Forelimb muscle (tissue), 1 donor: Measurements from ENCODE around the gene HHLA2. TPM values are rescaled to one million over a fixed set of nuclear protein-coding genes. Genes with fewer than 3 reads are reported as not detected.

Source experiments
- DNase-seq: peaks from one replicate; pipeline ENCODE4 v3.0.0-alpha.2; 2013; ENCODE audit warnings: low read depth
- polyA plus RNA-seq: library from polyadenylated mRNA; unstranded; fragments of 120-200 nt; gene quantifications from one replicate; pipeline ENCODE4 v1.2.1, GENCODE V29; 2013; ENCODE audit not compliant: insufficient read length

Gene HHLA2
- polyA plus RNA-seq, 1 donor, result not detected

- no peak for DNase-seq
Observed at GRCh38 chr3:108393128-108393900, 97.0 kb downstream of the HHLA2 start.

- no peak for DNase-seq
Observed at GRCh38 chr3:108394016-108394415, 97.7 kb downstream of the HHLA2 start.

GRCh38 chr3:108394563-108394962 lies 98.2 kb downstream of the HHLA2 start:
- no peak for DNase-seq

- no peak for DNase-seq
Observed at GRCh38 chr3:108396336-108396735, 100.0 kb downstream of the HHLA2 start.

- DNase-seq, result no peak
Observed at GRCh38 chr3:108398510-108398909, 102.2 kb downstream of the HHLA2 start.

- DNase-seq, result no peak
Observed at GRCh38 chr3:108401836-108402235, 105.5 kb downstream of the HHLA2 start.

DNA sequence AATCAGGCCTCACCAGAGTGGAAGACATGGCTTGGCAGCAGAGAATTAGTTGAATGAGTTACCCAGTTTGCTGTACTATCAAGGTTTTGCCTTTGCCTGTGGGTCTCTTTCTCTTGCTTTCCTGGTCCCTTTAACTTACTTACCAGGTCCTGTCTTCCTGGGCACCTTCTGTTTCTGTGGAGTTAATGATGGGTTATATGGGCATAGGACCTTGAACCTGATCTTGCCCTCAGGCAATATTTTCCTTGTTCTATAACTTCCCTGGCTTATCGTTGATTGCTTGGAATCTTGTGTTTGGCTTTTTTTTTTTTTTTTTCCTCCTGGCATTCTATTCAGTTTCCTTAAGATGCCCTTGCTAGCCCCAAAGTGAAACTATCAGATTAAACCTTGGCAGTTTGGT lies 106.8 kb downstream of the HHLA2 start:
- no peak for DNase-seq

GRCh38 chr3:108403686-108404345 lies 107.5 kb downstream of the HHLA2 start:
- DNase-seq, result no peak

GRCh38 chr3:108404368-108404767 lies 108.0 kb downstream of the HHLA2 start:
- DNase-seq, result no peak

DNA sequence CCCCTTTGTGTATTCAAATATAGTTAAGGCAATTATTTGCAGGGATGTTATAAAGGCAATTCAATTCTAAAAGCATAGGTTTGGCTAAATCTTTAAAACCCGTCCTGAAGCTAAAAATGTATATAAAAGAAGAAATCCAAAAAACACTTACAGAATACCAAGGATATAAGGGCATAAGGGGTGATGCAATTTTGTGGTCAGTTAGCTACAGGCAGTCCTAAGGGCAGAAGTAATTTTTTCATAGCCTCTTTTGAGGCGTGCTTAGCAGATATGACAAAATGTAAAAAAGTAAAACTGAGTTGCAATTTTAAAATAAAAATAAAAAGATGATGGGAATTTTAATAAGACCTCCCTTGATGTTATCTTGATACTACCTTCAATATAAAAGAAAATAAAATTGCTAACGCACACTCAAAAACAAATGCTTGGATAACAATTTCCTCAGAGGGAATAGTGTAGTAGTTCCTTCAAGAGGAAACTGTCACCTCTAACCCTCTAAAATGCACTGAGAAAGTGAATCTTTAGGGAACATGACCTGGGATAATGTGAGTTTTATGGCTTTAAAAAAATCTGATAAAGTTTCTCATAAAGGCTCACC lies 109.8 kb downstream of the HHLA2 start:
- DNase-seq, result no peak

- peak; percentile 19 for DNase-seq
Observed at GRCh38 chr3:108406661-108407206, 110.4 kb downstream of the HHLA2 start.

DNA sequence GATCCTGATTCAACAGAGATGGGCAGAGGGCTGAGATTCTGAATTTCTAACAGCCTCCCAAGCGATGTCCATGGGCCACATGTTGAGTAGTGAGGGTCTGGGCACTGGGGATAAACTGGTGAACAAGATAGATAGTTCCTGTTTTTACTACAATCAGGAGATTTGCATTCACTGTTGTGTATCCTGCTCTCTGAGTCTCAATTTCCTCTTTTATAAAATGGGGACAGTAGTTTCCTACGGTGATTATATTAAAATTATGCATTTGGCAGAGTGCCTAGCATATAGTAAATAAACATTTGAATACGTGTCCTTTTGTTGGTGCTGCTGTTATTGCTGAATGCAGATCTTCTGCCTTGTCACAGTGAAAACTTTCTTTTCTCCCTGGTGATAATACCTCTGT lies 111.5 kb downstream of the HHLA2 start:
- no peak for DNase-seq

DNA sequence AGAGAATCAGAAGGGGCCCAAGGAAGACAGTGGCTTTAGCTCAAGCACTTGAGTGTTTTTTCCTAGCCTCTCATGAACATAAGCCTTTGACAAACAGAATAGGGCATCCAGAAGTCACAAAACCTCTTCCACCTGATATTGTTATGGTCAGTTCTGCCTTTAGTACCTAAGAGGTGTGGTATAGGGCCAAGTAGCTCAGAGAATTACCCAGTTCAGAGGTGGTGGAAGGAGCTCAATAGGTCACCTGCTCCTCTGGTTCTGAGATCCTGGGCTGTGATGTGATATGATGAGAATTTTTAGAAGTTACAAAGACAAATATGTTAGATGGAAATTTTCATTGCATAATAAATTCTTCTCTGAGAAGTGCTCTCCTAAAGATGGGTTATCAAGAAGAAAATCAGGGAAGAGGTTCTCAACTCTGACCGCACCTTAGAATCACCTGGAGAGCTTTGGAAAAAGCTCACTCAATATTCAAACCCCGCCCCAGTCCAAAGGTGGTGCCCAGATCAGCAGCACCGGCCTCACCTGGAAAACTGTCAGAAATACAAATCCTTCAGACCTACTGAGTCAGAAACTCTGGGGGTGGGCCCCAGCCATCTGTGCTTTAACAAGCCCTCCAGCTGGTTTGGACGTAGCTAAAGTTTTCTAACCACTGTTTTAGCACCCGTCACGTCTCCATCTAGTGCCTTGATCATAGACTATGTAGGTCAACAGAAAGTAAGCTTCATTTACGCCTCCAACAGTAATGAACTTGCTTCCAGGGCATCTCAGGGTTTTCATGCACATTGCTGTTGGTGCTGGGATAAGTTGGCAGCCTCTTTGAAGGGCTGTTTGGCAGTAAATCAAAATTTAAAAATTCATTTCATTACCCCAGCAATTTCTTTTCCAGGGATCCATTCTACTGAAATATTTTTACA lies 112.8 kb downstream of the HHLA2 start:
- no peak for DNase-seq

DNA sequence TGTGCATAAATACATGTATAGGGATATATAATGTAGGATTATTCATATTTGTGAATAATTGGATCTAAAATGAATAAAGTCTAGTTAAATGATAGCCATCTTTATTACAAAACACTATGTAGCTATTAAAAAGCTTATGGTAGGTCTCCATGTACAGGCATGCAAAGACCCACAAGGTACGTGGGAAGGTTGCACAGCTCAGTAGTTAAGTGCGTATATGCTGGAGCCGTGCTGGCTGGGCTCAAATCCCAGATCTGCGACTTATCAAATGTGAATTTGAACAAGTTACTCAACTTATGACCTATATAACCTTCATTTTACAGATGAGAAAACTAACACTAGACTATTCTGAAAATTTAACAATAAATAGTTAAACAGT lies 113.4 kb downstream of the HHLA2 start:
- DNase-seq, result no peak

DNA sequence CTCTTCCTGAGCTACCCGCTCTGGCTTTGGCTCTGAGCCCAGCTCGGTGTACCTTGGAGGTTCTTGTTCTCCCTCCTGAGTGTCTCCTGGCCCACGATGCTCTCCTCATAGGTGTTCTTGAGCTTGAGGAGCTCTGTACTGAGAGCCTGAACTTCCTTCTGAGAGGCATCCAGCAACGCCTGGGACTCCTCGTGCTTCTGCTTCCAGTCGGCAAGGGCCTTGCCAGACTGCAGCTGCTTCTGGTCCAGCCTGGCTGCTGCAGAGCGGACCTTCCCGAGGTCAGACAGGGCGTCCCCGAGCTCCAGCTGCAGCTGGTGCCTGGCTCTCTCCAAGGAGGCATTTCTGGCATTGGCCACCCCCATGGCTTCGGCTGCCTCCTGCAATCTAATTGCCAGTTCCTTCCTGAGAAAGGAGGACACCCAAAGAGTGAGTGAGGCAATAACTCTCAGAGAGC lies 114.2 kb downstream of the HHLA2 start:
- no peak for DNase-seq

GRCh38 chr3:108412121-108412750 lies 115.9 kb downstream of the HHLA2 start:
- DNase-seq, result no peak

- DNase-seq, result no peak
Observed at GRCh38 chr3:108414007-108414406, 117.7 kb downstream of the HHLA2 start.

DNA sequence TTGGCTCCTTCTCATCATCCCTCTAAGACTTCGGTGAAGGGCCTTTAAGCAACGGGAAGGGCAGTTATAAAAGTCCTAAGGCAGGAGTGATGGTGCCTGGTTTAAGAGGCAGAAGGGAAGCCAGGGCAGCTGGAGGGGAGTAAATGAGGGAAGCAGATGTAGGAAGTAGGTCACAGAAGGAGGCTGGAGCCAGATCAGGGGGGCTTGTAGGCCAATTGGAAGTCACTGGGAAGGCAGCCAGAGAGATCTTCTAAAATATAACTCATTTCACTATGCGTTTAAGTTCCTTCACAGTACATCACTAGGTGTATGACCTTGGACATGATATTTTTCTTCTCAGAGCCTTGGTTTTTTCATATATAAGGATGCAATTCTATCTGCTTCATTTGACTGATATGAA lies 119.3 kb downstream of the HHLA2 start:
- DNase-seq, result peak; percentile 35

DNA sequence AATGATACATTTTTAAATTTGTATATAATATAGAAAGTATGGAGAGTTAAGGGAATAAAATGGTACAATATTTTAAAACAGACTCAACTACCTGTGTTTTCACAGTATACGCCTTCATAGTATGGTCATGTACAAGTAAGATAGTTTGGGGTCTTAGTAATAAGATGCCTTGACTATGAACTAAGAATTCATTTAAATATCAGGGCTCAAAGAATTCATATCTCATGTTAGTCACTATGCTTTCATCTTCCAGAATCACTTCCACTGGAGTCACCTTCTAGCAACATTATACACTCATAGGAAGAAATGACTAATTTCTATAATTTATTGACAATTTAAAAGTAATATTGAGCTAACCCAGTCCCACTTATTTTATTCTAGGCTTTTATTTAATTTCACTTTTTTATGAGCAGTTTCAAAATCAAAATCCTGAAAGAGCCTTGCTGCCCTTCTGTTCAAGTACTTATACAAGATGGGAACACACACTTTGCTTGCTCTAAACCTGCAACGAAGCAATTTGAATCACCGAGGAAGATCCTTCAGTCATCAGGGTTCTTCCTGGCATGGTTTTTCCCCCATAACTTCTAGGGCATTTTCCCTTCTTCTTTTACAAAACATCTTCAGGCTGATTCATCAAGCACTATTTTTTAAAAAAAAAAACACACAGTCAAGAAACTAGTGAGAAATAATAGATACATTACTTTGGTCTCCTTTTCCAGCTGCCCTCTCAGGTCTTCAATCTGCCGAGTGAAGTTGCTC lies 119.9 kb downstream of the HHLA2 start:
- DNase-seq, result no peak

- DNase-seq, result no peak
Observed at GRCh38 chr3:108420926-108421325, 124.6 kb downstream of the HHLA2 start.
